CD4-positive, alpha-beta T cell (primary cell): ENCODE measurements around the gene YJEFN3. TPM values are rescaled to one million over a fixed set of nuclear protein-coding genes. Genes with fewer than 3 reads are reported as not detected.

ENCODE experiments used
- ATAC-seq: fragments of 200-7000 bp; cut with Tn5 transposase; one replicate; pipeline ENCODE4 v1.10.0; 2022; ENCODE audit warnings: mild to moderate bottlenecking; ENCODE audit not compliant: poor library complexity
- CTCF ChIA-PET: fragments of 350-600 bp; sonication (Branson Sonifier 250); formaldehyde crosslinking; loops from one replicate; lab custom pipeline; 2021; ENCODE audit warnings: antibody characterized with exemption, inconsistent platforms; lab: Charles Lee
- POLR2A ChIA-PET: fragments of 350-600 bp; sonication (Branson Sonifier 250); formaldehyde crosslinking; loops from one replicate; lab custom pipeline; 2021; ENCODE audit warnings: antibody characterized with exemption, inconsistent platforms; lab: Charles Lee
- DNase-seq, 14 experiments: peaks; one replicate each; pipeline ENCODE4 v3.0.0-alpha.2; 2013 to 2020; ENCODE audit warnings: mixed read lengths in 2 of 14
- H3K27ac ChIP-seq, 2 donors: one replicate each; pipeline versions ENCODE4 v1.5.1 to v1.7.0; 2013; ENCODE audit warnings: low read length in 2 of 2, low read depth in 1 of 2, mild to moderate bottlenecking in 1 of 2
- H3K27me3 ChIP-seq, 2 experiments: 1 replicate in 1 of 2; 2 replicates in 1 of 2; pipeline versions ENCODE4 v1.6.1 to v1.7.0; 2013; ENCODE audit warnings: low read length in 2 of 2, control low read depth in 1 of 2, mild to moderate bottlenecking in 1 of 2, moderate library complexity in 1 of 2; ENCODE audit not compliant: insufficient read depth in 2 of 2, control insufficient read depth in 1 of 2
- H3K36me3 ChIP-seq: one replicate; pipeline ENCODE4 v1.6.1; 2013; ENCODE audit warnings: low read length, control low read depth; ENCODE audit not compliant: insufficient read depth
- H3K4me1 ChIP-seq: one replicate; pipeline ENCODE4 v1.6.1; 2013; ENCODE audit warnings: low read length, control low read depth; ENCODE audit not compliant: insufficient read depth
- H3K4me3 ChIP-seq: one replicate; pipeline ENCODE4 v1.5.1; 2013; ENCODE audit warnings: mild to moderate bottlenecking, low read length, moderate library complexity
- H3K9me3 ChIP-seq, 2 experiments: 1 replicate in 1 of 2; 2 replicates in 1 of 2; pipeline versions ENCODE4 v1.6.1 to v1.7.0; 2013; ENCODE audit warnings: low read length in 2 of 2, mild to moderate bottlenecking in 2 of 2, control low read depth in 1 of 2, moderate library complexity in 1 of 2; ENCODE audit not compliant: control insufficient read depth in 1 of 2, insufficient read depth in 1 of 2
- H3K27ac Mint-ChIP-seq: one replicate; pipeline ENCODE4 v1.8.0; 2020; ENCODE audit warnings: mixed read lengths
- H3K27me3 Mint-ChIP-seq: one replicate; pipeline ENCODE4 v1.8.0; 2021; ENCODE audit warnings: mixed read lengths
- H3K36me3 Mint-ChIP-seq: one replicate; pipeline ENCODE4 v1.8.0; 2021; ENCODE audit warnings: low read depth, mixed read lengths
- H3K4me1 Mint-ChIP-seq: one replicate; pipeline ENCODE4 v1.8.0; 2021; ENCODE audit warnings: low read depth, mixed read lengths
- H3K4me3 Mint-ChIP-seq: one replicate; pipeline ENCODE4 v1.8.0; 2020; ENCODE audit warnings: mild to moderate bottlenecking, mixed read lengths
- H3K9me3 Mint-ChIP-seq: one replicate; pipeline ENCODE4 v1.8.0; 2020; ENCODE audit warnings: mixed read lengths
- CTCF ChIP-seq: fragments of 200-600 bp; IDR thresholded peaks from one replicate; pipeline ENCODE4 v1.8.0; 2022; ENCODE audit warnings: antibody characterized with exemption, mild to moderate bottlenecking
- intact Hi-C, 2 experiments: fragments of 100-400 bp; cut with DNase I in 1 of 2; cut with micrococcal nuclease in 1 of 2; formaldehyde crosslinking; loops; one replicate each; pipeline versions ENCODE4 v1.15.1 to v1.9.0; 2023 to 2025; cut with DNase I, micrococcal nuclease
- total RNA-seq, 174 experiments: library from RNA in 2 of 174; stranded (reverse) in 2 of 174; gene quantifications; one replicate each; pipeline ENCODE4 v1.2.3 and lab custom pipeline; 2021 to 2026

YJEFN3 gene
- total RNA-seq, 2 experiments from 2014 or later = 3.7 to 4.4 TPM

- Histone ChIP-seq H3K9me3 (peaks cover 0 to 11% of the 10 kb centered on the region in 2 experiments), H3K4me3 (no peak overlapping the region), H3K36me3 (no peaks in the 10 kb centered on the region), H3K27me3 (no peaks in the 10 kb centered on the region), H3K4me1 (peaks cover 42% of the 10 kb centered on the region), H3K27ac (no peak overlapping the region)
- Mint-ChIP-seq H3K36me3 (no peaks in the 10 kb centered on the region), H3K4me3 (no peak overlapping the region), H3K27me3 (no peaks in the 10 kb centered on the region), H3K4me1 (peaks cover 27% of the 10 kb centered on the region), H3K27ac (no peak overlapping the region), H3K9me3 (no peaks in the 10 kb centered on the region)
- ChIA-PET CTCF (no interaction called here), POLR2A (no interaction called here)
- intact Hi-C loops = no loop called here
- no peak for TF ChIP-seq CTCF
- DNase-seq = no peak
- ATAC-seq = no peak
Observed at GRCh38 chr19:19542507-19542906, 13.8 kb downstream of the YJEFN3 start.

- Mint-ChIP-seq H3K4me3 (no peak overlapping the region), H3K27ac (no peak overlapping the region), H3K4me1 (peaks cover 22% of the 10 kb centered on the region), H3K36me3 (no peaks in the 10 kb centered on the region), H3K27me3 (no peaks in the 10 kb centered on the region), H3K9me3 (no peaks in the 10 kb centered on the region)
- Histone ChIP-seq H3K27ac (no peak overlapping the region), H3K4me3 (no peak overlapping the region), H3K27me3 (no peaks in the 10 kb centered on the region), H3K36me3 (no peaks in the 10 kb centered on the region), H3K9me3 (peaks cover 0 to 11% of the 10 kb centered on the region in 2 experiments), H3K4me1 (peaks cover 37% of the 10 kb centered on the region)
- ATAC-seq = no peak
- no peak for TF ChIP-seq CTCF
- CTCF ChIA-PET = no interaction called here
- DNase-seq = no peak
- POLR2A ChIA-PET = no interaction called here
- intact Hi-C loops = no loop called here
Observed at GRCh38 chr19:19543101-19543500, 14.4 kb downstream of the YJEFN3 start.

GRCh38 chr19:19543640-19544039 lies 14.9 kb downstream of the YJEFN3 start:
- Mint-ChIP-seq H3K36me3 (no peaks in the 10 kb centered on the region), H3K27me3 (no peaks in the 10 kb centered on the region), H3K4me3 (no peak overlapping the region), H3K4me1 (peaks cover 19% of the 10 kb centered on the region), H3K27ac (no peak overlapping the region), H3K9me3 (no peaks in the 10 kb centered on the region)
- Histone ChIP-seq H3K36me3 (no peaks in the 10 kb centered on the region), H3K27me3 (no peaks in the 10 kb centered on the region), H3K4me3 (no peak overlapping the region), H3K27ac (no peak overlapping the region), H3K4me1 (peaks cover 31% of the 10 kb centered on the region), H3K9me3 (peaks cover 0 to 11% of the 10 kb centered on the region in 2 experiments)
- ATAC-seq (no peak), DNase-seq (no peak)
- POLR2A ChIA-PET = no interaction called here
- TF ChIP-seq CTCF = no peak
- CTCF ChIA-PET = no interaction called here
- intact Hi-C loops = no loop called here
